ENCODE data around the gene DIPK1C.

The DIPK1C gene

DNA sequence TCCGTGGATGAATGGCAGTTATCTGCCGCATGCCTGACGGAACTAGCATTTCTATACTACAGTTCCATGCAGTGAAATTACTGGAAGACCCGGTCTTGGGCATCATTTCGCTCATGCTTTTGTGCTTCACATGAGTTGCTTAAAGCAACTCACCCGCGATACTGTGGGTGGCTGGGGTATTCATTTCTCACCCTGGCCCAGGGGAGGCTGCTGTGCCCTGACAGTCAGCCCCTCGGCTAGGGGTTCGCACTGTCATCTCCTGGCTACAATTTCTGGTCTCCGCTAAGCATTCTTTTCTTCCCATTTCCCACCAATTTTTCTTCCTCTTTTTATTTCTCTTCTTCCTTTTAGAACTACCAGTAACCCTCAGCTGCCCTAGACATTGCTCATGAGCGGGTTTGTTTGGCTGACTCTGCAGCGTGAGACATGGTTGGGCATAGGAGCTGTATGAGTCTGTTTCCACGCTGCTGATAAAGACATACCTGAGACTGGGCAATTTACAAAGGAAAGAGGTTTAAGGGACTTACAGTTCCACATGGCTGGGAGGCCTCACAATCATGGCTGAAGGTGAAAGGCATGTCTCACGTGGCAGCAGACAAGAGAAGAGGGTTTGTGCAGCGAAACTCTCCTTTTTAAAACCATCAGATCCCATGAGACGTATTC, 22.5 kb upstream of the DIPK1C start:
- Histone ChIP-seq H3K4me1 (ENCODE audit: control insufficient read depth, insufficient read depth, low read length) (no peaks in the 10 kb centered on the region), H3K9me3 (ENCODE audit: control insufficient read depth, insufficient read depth, low read length) (no peaks in the 10 kb centered on the region), H3K4me3 (ENCODE audit: low read depth, low read length) (no peak overlapping the region), H3K36me3 (ENCODE audit: control insufficient read depth, insufficient read depth, low read length) (no peaks in the 10 kb centered on the region), H3K27me3 (ENCODE audit: control insufficient read depth, insufficient read depth, low read length) (no peaks in the 10 kb centered on the region), H3K9ac (ENCODE audit: low read depth, low read length) (no peak overlapping the region)

DNA sequence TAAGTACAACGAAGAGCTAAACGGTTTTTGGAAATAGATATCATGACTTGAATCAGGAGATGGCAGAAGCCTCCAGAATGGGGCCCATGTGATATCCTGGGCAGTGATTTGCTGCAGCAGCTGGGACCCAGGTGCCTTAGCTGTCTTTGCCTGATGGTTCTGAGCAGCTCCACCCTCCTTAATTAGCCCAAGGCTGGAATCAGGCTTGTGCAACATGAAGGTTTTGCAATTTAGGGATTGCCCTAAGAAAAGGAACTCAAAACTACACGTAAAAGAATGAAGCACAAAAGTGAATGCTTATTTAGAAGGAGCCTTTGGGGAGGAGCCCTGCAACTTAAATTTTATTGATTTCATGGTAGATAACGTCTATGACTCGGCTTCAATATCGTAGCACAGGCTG, 21.8 kb upstream of the DIPK1C start:
- H3K27me3 ChIP-seq (ENCODE audit: control insufficient read depth, insufficient read depth, low read length) = no peaks in the 10 kb centered on the region
- H3K4me3 ChIP-seq (ENCODE audit: low read depth, low read length) = no peak overlapping the region
- H3K9ac ChIP-seq (ENCODE audit: low read depth, low read length) = no peak overlapping the region
- no peaks in the 10 kb centered on the region for H3K36me3 ChIP-seq (ENCODE audit: control insufficient read depth, insufficient read depth, low read length)
- no peaks in the 10 kb centered on the region for H3K4me1 ChIP-seq (ENCODE audit: control insufficient read depth, insufficient read depth, low read length)
- H3K9me3 ChIP-seq (ENCODE audit: control insufficient read depth, insufficient read depth, low read length) = no peaks in the 10 kb centered on the region

- Histone ChIP-seq H3K9me3 (ENCODE audit: control insufficient read depth, insufficient read depth, low read length) (no peaks in the 10 kb centered on the region), H3K9ac (ENCODE audit: low read depth, low read length) (no peak overlapping the region), H3K27me3 (ENCODE audit: control insufficient read depth, insufficient read depth, low read length) (no peaks in the 10 kb centered on the region), H3K36me3 (ENCODE audit: control insufficient read depth, insufficient read depth, low read length) (no peaks in the 10 kb centered on the region), H3K4me3 (ENCODE audit: low read depth, low read length) (no peak overlapping the region), H3K4me1 (ENCODE audit: control insufficient read depth, insufficient read depth, low read length) (no peaks in the 10 kb centered on the region)
Observed at GRCh38 chr18:74478316-74478715, 21.2 kb upstream of the DIPK1C start.

DNA sequence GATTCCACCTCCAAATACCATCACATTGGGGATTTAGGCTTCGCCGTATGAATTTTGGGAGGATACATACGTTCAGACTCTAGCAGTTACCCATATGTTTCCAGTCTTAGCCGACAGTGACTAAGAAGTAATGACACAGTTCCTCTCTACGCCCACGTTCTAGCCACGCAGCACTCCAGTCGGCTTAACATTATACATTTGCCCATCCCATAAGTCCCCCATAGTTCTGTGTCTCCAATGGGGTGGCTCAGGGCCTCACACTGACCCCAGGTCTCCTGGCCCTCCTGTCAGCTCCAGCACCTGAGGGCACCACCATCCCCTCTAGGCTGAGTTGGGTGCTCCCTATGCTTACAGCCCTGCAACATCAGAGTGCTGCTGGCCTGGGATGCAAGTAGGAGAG, 20.7 kb upstream of the DIPK1C start:
- no peaks in the 10 kb centered on the region for H3K4me1 ChIP-seq (ENCODE audit: control insufficient read depth, insufficient read depth, low read length)
- H3K36me3 ChIP-seq (ENCODE audit: control insufficient read depth, insufficient read depth, low read length) = no peaks in the 10 kb centered on the region
- H3K9ac ChIP-seq (ENCODE audit: low read depth, low read length) = no peak overlapping the region
- no peaks in the 10 kb centered on the region for H3K9me3 ChIP-seq (ENCODE audit: control insufficient read depth, insufficient read depth, low read length)
- no peaks in the 10 kb centered on the region for H3K27me3 ChIP-seq (ENCODE audit: control insufficient read depth, insufficient read depth, low read length)
- no peak overlapping the region for H3K4me3 ChIP-seq (ENCODE audit: low read depth, low read length)

GRCh38 chr18:74476140-74476539, 19.0 kb upstream of the DIPK1C start:
- no peaks in the 10 kb centered on the region for H3K27me3 ChIP-seq (ENCODE audit: control insufficient read depth, insufficient read depth, low read length)
- H3K9me3 ChIP-seq (ENCODE audit: control insufficient read depth, insufficient read depth, low read length) = no peaks in the 10 kb centered on the region
- H3K4me1 ChIP-seq (ENCODE audit: control insufficient read depth, insufficient read depth, low read length) = no peaks in the 10 kb centered on the region
- no peak overlapping the region for H3K4me3 ChIP-seq (ENCODE audit: low read depth, low read length)
- H3K36me3 ChIP-seq (ENCODE audit: control insufficient read depth, insufficient read depth, low read length) = no peaks in the 10 kb centered on the region
- H3K9ac ChIP-seq (ENCODE audit: low read depth, low read length) = no peak overlapping the region

- no peak overlapping the region for H3K9ac ChIP-seq (ENCODE audit: low read depth, low read length)
- no peak overlapping the region for H3K4me3 ChIP-seq (ENCODE audit: low read depth, low read length)
- no peaks in the 10 kb centered on the region for H3K27me3 ChIP-seq (ENCODE audit: control insufficient read depth, insufficient read depth, low read length)
- H3K9me3 ChIP-seq (ENCODE audit: control insufficient read depth, insufficient read depth, low read length) = no peaks in the 10 kb centered on the region
- H3K4me1 ChIP-seq (ENCODE audit: control insufficient read depth, insufficient read depth, low read length) = no peaks in the 10 kb centered on the region
- H3K36me3 ChIP-seq (ENCODE audit: control insufficient read depth, insufficient read depth, low read length) = no peaks in the 10 kb centered on the region
Observed at GRCh38 chr18:74473976-74474640, 17.0 kb upstream of the DIPK1C start.

DNA sequence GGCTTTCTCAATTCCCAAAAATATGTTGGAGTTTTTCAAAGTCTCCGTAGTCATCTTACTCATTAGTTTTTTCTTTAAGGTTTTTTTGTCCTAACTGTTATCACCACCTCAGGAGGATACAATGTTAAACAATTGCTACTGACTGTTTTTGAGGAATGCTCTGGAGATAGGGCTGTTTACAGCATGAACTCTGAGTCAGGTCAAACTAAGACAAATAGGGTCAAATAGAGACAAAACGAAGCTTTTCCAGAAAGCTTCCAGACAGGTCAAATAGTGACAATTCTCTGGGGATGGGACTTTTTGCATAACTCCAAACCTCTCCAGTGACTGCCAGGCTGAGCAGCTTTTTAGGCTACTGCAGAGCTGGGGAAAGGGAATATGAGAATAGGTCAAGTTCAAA, 15.2 kb upstream of the DIPK1C start:
- Histone ChIP-seq H3K4me1 (ENCODE audit: control insufficient read depth, insufficient read depth, low read length) (no peaks in the 10 kb centered on the region), H3K9me3 (ENCODE audit: control insufficient read depth, insufficient read depth, low read length) (no peaks in the 10 kb centered on the region), H3K4me3 (ENCODE audit: low read depth, low read length) (no peak overlapping the region), H3K36me3 (ENCODE audit: control insufficient read depth, insufficient read depth, low read length) (no peaks in the 10 kb centered on the region), H3K9ac (ENCODE audit: low read depth, low read length) (no peak overlapping the region), H3K27me3 (ENCODE audit: control insufficient read depth, insufficient read depth, low read length) (no peaks in the 10 kb centered on the region)

DNA sequence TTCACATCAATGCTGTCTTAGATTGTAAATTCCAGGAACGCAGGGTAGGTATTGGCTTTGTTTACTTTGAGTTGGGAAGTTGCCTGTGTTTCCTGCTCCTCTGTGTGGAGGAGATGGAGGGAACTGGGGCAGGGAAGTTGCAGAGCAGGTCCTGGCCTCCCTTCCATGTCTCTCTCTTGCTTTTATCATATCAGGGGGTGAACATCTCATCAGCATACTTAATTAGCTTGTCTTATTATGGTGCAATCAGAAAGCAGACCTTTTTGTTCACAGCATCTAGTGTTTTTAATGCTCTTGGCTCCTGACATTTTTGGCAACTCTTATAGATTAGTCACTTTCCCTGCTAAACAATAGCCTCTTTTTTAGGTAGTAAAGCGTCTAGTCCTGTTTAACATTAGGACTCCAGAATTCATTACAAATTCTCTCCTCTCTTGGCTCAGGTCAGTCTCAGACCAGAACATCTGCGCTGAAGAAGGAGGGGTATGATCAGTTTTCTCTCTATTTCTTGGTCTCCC, 11.5 kb upstream of the DIPK1C start:
- Histone ChIP-seq H3K36me3 (ENCODE audit: control insufficient read depth, insufficient read depth, low read length) (no peaks in the 10 kb centered on the region), H3K9ac (ENCODE audit: low read depth, low read length) (no peak overlapping the region), H3K27me3 (ENCODE audit: control insufficient read depth, insufficient read depth, low read length) (no peaks in the 10 kb centered on the region), H3K4me3 (ENCODE audit: low read depth, low read length) (no peak overlapping the region), H3K4me1 (ENCODE audit: control insufficient read depth, insufficient read depth, low read length) (no peaks in the 10 kb centered on the region), H3K9me3 (ENCODE audit: control insufficient read depth, insufficient read depth, low read length) (no peaks in the 10 kb centered on the region)

DNA sequence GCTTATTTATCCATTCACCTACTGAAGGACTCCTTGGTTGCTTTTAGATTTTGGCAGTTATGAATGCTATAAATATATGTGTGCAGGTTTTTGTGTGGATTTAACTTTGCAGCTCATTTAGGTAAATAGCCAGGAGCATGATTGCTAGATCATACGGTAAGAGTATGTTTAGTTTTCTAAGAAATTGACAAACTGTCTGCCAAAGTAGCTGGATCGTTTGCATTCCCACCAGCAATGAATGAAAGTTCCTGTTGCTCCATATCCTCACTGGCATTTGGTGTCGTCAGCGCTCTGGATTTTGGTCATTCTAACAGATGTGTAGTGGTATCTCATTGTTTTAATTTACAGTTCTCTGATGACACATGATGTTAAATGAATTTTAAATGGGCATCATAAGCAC, 8.7 kb upstream of the DIPK1C start:
- Histone ChIP-seq H3K4me1 (ENCODE audit: control insufficient read depth, insufficient read depth, low read length) (no peaks in the 10 kb centered on the region), H3K9me3 (ENCODE audit: control insufficient read depth, insufficient read depth, low read length) (no peaks in the 10 kb centered on the region), H3K27me3 (ENCODE audit: control insufficient read depth, insufficient read depth, low read length) (no peaks in the 10 kb centered on the region), H3K4me3 (ENCODE audit: low read depth, low read length) (no peak overlapping the region), H3K9ac (ENCODE audit: low read depth, low read length) (no peak overlapping the region), H3K36me3 (ENCODE audit: control insufficient read depth, insufficient read depth, low read length) (no peaks in the 10 kb centered on the region)

GRCh38 chr18:74463983-74464382, 6.9 kb upstream of the DIPK1C start:
- Histone ChIP-seq H3K4me3 (ENCODE audit: low read depth, low read length) (no peak overlapping the region), H3K4me1 (ENCODE audit: control insufficient read depth, insufficient read depth, low read length) (no peaks in the 10 kb centered on the region), H3K9me3 (ENCODE audit: control insufficient read depth, insufficient read depth, low read length) (no peaks in the 10 kb centered on the region), H3K27me3 (ENCODE audit: control insufficient read depth, insufficient read depth, low read length) (peaks cover 8% of the 10 kb centered on the region), H3K36me3 (ENCODE audit: control insufficient read depth, insufficient read depth, low read length) (no peaks in the 10 kb centered on the region), H3K9ac (ENCODE audit: low read depth, low read length) (no peak overlapping the region)

DNA sequence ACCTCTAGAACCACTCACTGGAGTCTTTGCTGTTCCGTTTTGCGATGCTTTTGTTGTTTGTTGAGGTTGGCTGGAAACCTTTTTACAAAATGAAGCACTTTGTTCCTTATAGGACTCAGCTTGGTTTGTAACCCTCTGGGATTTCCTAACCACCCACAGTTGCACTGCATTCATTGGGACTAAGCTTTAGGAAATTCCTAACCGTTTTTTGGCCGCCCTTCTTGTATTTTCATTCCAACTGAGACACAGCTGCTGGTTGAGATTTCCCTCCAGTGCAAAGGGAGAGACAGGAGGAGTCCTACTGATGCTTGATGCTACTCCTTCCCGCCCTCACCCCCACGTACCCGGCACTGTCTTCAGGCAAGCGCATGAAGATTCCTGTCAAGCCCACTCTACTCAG, 6.1 kb upstream of the DIPK1C start:
- Histone ChIP-seq H3K9ac (ENCODE audit: low read depth, low read length) (no peak overlapping the region), H3K9me3 (ENCODE audit: control insufficient read depth, insufficient read depth, low read length) (no peaks in the 10 kb centered on the region), H3K27me3 (ENCODE audit: control insufficient read depth, insufficient read depth, low read length) (peaks cover 15% of the 10 kb centered on the region), H3K36me3 (ENCODE audit: control insufficient read depth, insufficient read depth, low read length) (no peaks in the 10 kb centered on the region), H3K4me1 (ENCODE audit: control insufficient read depth, insufficient read depth, low read length) (no peaks in the 10 kb centered on the region), H3K4me3 (ENCODE audit: low read depth, low read length) (no peak overlapping the region)

DNA sequence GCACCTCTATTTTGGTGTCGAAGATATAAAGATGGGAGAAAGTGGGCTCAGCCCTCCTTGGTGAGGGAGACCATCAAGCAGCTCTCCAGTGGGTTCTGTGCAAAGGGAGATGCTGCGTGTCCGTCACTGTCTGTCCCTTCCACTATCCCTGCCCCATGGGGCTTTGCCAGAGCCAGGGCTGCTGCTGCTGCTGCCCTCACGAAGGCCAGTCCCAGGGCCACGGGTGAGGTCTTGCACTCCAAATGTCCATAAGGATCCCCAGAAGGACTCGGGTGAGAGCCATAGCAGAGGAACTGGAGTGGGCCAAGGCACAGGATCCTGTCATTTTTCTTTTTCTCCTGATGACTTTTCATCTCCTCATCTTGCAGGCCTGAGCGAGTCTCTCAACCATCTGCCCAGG, 3.7 kb upstream of the DIPK1C start:
- H3K4me1 ChIP-seq (ENCODE audit: control insufficient read depth, insufficient read depth, low read length) = no peaks in the 10 kb centered on the region
- H3K27me3 ChIP-seq (ENCODE audit: control insufficient read depth, insufficient read depth, low read length) = peaks cover 36% of the 10 kb centered on the region
- H3K36me3 ChIP-seq (ENCODE audit: control insufficient read depth, insufficient read depth, low read length) = no peaks in the 10 kb centered on the region
- no peak overlapping the region for H3K9ac ChIP-seq (ENCODE audit: low read depth, low read length)
- H3K9me3 ChIP-seq (ENCODE audit: control insufficient read depth, insufficient read depth, low read length) = no peaks in the 10 kb centered on the region
- H3K4me3 ChIP-seq (ENCODE audit: low read depth, low read length) = no peak overlapping the region

Data from iPS-15b (cell line).